Panc1 (cell line): ENCODE measurements around the gene HOXC6. TPM values are rescaled to one million over a fixed set of nuclear protein-coding genes. Genes with fewer than 3 reads are reported as not detected.
A peak's percentile ranks its signal among the peaks of the same experiment; 100 is the strongest.

Source experiments
- ATAC-seq: fragments of 200-7000 bp; cut with Tn5 transposase; 2 replicates; pipeline ENCODE4 v1.9.1; 2020; ENCODE audit warnings: mild to moderate bottlenecking, moderate library complexity
- BruUV-seq: library from RNA; stranded (reverse); fragments of 400-500 nt; replicated peaks from 2 replicates; lab custom pipeline; 2021; lab: Mats Ljungman, UMichigan
- CTCF ChIA-PET: fragments of 300-600 bp; sonication (Branson Sonifier 250); formaldehyde crosslinking; loops from one replicate; lab custom pipeline; 2022; ENCODE audit warnings: antibody characterized with exemption; lab: Charles Lee
- POLR2A ChIA-PET: fragments of 300-600 bp; sonication (Branson Sonifier 250); formaldehyde crosslinking; loops from one replicate; lab custom pipeline; 2022; ENCODE audit warnings: antibody characterized with exemption; lab: Charles Lee
- DNase-seq: peaks from one replicate; pipeline ENCODE4 v3.0.0-alpha.2; 2010; ENCODE audit warnings: low read depth, low spot score
- H3K27ac ChIP-seq: 2 replicates; pipeline ENCODE4 v1.5.1; 2011; ENCODE audit warnings: mild to moderate bottlenecking, low read length, inconsistent platforms
- H3K27me3 ChIP-seq: fragments of 200-500 bp; sonication (Bioruptor generic); 2 replicates; pipeline ENCODE4 v1.6.0; 2014; ENCODE audit warnings: low read length, inconsistent platforms; ENCODE audit not compliant: control insufficient read depth, insufficient read depth
- H3K36me3 ChIP-seq: fragments of 200-500 bp; sonication (Bioruptor generic); 2 replicates; pipeline ENCODE4 v1.5.1; 2014; ENCODE audit warnings: inconsistent platforms, mild to moderate bottlenecking, low read length, moderate library complexity; ENCODE audit not compliant: control insufficient read depth, insufficient read depth
- H3K4me1 ChIP-seq: 2 replicates; pipeline ENCODE4 v1.5.1; 2011; ENCODE audit warnings: inconsistent platforms, mild to moderate bottlenecking, low read length, moderate library complexity; ENCODE audit not compliant: control insufficient read depth, insufficient read depth
- H3K4me3 ChIP-seq, 2 experiments: 2 replicates each; pipeline ENCODE4 v1.5.1; 2011 to 2012; ENCODE audit warnings: low read depth in 2 of 2, low read length in 2 of 2, mild to moderate bottlenecking in 2 of 2, inconsistent platforms in 1 of 2, moderate library complexity in 1 of 2
- H3K9me3 ChIP-seq: fragments of 200-500 bp; sonication (Bioruptor generic); 2 replicates; pipeline ENCODE4 v1.5.1; 2014; ENCODE audit warnings: low read depth, mild to moderate bottlenecking, inconsistent platforms, low read length, moderate library complexity; ENCODE audit not compliant: control insufficient read depth, insufficient read depth
- POLR2AphosphoS5 ChIP-seq: IDR thresholded peaks from 2 replicates; pipeline ENCODE4 v1.6.1; 2012; ENCODE audit warnings: mild to moderate bottlenecking, low read depth, low read length, moderate library complexity
- SIN3A ChIP-seq: IDR thresholded peaks from 2 replicates; pipeline ENCODE4 v1.6.1; 2012; ENCODE audit warnings: low read depth, mild to moderate bottlenecking, low read length, moderate library complexity, borderline replicate concordance; ENCODE audit not compliant: insufficient read depth
- TCF7L2 ChIP-seq: IDR thresholded peaks from 2 replicates; pipeline ENCODE4 v1.6.1; 2011; ENCODE audit warnings: mild to moderate bottlenecking, low read depth, low read length, inconsistent platforms
- in situ Hi-C: cut with HindIII; loops from 2 replicates; pipeline ENCODE4 v1.10.0; 2016; ENCODE audit warnings: low sequenced_read_pairs, low pct_unique_long_range_greater_than_20kb
- intact Hi-C: fragments of 100-400 bp; cut with micrococcal nuclease; formaldehyde crosslinking; loops from one replicate; pipeline ENCODE4 v1.10.0; 2022; ENCODE audit not compliant: unreplicated experiment
- total RNA-seq: library from RNA; stranded (reverse); gene quantifications from one replicate; pipeline ENCODE4 v1.2.1, GENCODE V29; 2021; ENCODE audit not compliant: unreplicated experiment
- TF ChIP-seq, protein P1 (sequence below), 2 experiments: IDR thresholded peaks; 2 replicates each; pipeline ENCODE4 v1.6.1; 2011 to 2012; ENCODE audit warnings: low read depth in 2 of 2, control low read depth in 1 of 2, low read length in 1 of 2, mild to moderate bottlenecking in 1 of 2, moderate library complexity in 1 of 2; ENCODE audit not compliant: insufficient read depth in 1 of 2
- TF ChIP-seq, protein P2 (sequence below): fragments of 450-650 bp; IDR thresholded peaks from 2 replicates; pipeline ENCODE4 v1.5.1; 2017; ENCODE audit warnings: mild to moderate bottlenecking

HOXC6 gene
- total RNA-seq, 1 experiment from 2014 or later = 52.2 TPM

DNA sequence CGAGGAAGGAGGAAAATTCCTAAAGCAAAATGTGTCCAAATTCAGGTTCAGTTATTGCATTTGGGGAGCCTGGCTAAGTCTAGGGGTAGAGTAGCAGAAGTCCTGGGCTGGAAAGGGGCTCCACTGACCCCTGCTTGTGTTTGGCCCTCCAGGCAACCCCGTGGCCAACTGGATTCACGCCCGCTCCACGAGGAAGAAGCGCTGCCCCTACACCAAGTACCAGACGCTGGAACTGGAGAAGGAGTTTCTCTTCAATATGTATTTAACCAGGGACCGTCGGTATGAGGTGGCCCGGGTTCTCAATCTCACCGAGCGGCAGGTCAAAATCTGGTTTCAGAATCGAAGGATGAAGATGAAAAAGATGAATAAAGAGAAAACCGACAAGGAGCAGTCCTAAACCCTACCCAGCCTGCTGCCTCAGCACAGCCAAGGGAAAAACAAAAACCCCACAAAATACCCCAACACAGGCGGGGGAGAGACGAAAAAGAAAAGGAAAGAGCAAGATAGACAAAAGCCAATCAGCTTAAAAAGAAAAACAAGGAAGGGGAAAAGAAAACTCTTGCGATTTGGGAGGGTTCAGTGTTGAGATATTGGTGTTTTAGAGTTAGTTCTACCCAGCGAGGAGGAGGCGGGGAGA is 25.8 kb upstream of the HOXC6 start:
- no peak for ATAC-seq
- intact Hi-C loops = no loop called here
- POLR2A ChIA-PET = interaction anchor here (1.2 kb wide), 1 partner anchor 15 kb away, joined by 4 read pairs; no protein-coding TSS in a partner anchor
- peak overlapping the region; percentile 66 to 67 for H3K4me3 ChIP-seq
- TSS peak; percentile 48 for BruUV-seq
- no peaks in the 10 kb centered on the region for H3K27me3 ChIP-seq
- peaks cover 34% of the 10 kb centered on the region for H3K4me1 ChIP-seq
- H3K9me3 ChIP-seq = no peaks in the 10 kb centered on the region
- in situ Hi-C loops = no loop called here
- TF ChIP-seq POLR2AphosphoS5 (no peak; the same call in 1 of the 2 replicates), TCF7L2 (0 out of 2 replicates have a peak, but pooled peaks have one; percentile 24)
- TF ChIP-seq, protein P1, sequence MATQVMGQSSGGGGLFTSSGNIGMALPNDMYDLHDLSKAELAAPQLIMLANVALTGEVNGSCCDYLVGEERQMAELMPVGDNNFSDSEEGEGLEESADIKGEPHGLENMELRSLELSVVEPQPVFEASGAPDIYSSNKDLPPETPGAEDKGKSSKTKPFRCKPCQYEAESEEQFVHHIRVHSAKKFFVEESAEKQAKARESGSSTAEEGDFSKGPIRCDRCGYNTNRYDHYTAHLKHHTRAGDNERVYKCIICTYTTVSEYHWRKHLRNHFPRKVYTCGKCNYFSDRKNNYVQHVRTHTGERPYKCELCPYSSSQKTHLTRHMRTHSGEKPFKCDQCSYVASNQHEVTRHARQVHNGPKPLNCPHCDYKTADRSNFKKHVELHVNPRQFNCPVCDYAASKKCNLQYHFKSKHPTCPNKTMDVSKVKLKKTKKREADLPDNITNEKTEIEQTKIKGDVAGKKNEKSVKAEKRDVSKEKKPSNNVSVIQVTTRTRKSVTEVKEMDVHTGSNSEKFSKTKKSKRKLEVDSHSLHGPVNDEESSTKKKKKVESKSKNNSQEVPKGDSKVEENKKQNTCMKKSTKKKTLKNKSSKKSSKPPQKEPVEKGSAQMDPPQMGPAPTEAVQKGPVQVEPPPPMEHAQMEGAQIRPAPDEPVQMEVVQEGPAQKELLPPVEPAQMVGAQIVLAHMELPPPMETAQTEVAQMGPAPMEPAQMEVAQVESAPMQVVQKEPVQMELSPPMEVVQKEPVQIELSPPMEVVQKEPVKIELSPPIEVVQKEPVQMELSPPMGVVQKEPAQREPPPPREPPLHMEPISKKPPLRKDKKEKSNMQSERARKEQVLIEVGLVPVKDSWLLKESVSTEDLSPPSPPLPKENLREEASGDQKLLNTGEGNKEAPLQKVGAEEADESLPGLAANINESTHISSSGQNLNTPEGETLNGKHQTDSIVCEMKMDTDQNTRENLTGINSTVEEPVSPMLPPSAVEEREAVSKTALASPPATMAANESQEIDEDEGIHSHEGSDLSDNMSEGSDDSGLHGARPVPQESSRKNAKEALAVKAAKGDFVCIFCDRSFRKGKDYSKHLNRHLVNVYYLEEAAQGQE (IDR thresholded peaks at IDR 0.05; ENCODE audit: insufficient read depth in 1 of 2, low read depth in 2 of 2, low read length in 1 of 2) = no peak
- H3K27ac ChIP-seq = peak overlapping the region; percentile 99
- H3K36me3 ChIP-seq = peaks cover 3% of the 10 kb centered on the region
- DNase-seq = no peak
- CTCF ChIA-PET = no interaction called here

DNA sequence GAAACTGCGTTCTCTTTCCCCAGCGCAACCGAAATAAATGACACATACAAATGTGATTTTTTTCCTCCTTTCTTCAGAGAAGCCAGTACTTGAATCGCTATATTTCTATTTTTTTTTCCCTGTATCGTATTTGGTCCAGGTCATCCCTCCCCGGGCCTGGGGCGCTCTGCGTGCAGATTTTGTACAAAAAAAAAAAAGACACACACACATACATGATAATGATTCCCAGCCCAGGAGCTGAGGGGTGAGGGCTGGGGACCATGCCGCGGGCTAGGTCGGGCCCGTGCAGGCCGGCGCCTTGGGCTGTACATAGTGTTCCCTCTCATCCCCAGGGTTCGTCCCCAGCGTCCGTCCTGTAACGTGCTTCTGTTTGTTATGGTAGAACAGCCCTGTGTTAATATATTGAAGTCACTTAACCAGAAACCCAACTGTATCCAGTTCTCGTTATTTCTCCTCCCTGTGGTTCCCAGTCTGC is 25.3 kb upstream of the HOXC6 start:
- ATAC-seq (no peak), DNase-seq (no peak)
- TF ChIP-seq POLR2AphosphoS5 = peak; percentile 48; the same call in 1 of the 2 replicates
- TF ChIP-seq, protein P2, sequence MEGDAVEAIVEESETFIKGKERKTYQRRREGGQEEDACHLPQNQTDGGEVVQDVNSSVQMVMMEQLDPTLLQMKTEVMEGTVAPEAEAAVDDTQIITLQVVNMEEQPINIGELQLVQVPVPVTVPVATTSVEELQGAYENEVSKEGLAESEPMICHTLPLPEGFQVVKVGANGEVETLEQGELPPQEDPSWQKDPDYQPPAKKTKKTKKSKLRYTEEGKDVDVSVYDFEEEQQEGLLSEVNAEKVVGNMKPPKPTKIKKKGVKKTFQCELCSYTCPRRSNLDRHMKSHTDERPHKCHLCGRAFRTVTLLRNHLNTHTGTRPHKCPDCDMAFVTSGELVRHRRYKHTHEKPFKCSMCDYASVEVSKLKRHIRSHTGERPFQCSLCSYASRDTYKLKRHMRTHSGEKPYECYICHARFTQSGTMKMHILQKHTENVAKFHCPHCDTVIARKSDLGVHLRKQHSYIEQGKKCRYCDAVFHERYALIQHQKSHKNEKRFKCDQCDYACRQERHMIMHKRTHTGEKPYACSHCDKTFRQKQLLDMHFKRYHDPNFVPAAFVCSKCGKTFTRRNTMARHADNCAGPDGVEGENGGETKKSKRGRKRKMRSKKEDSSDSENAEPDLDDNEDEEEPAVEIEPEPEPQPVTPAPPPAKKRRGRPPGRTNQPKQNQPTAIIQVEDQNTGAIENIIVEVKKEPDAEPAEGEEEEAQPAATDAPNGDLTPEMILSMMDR = no peak
- intact Hi-C loops = no loop called here
- Histone ChIP-seq H3K27me3 (no peaks in the 10 kb centered on the region), H3K4me3 (peak overlapping the region; percentile 66 to 67), H3K27ac (peak overlapping the region; percentile 99), H3K4me1 (peaks cover 39% of the 10 kb centered on the region), H3K9me3 (no peaks in the 10 kb centered on the region), H3K36me3 (peaks cover 3% of the 10 kb centered on the region)
- ChIA-PET POLR2A (interaction anchor here (0.5 to 0.8 kb wide), 2 partner anchors 15 to 17 kb away, joined by 3 to 5 read pairs; no protein-coding TSS in a partner anchor), CTCF (interaction anchor here (0.7 kb wide), 1 partner anchor 15 kb away, joined by 5 read pairs; no protein-coding TSS in a partner anchor)
- no TSS peak for BruUV-seq
- in situ Hi-C loops = no loop called here

DNA sequence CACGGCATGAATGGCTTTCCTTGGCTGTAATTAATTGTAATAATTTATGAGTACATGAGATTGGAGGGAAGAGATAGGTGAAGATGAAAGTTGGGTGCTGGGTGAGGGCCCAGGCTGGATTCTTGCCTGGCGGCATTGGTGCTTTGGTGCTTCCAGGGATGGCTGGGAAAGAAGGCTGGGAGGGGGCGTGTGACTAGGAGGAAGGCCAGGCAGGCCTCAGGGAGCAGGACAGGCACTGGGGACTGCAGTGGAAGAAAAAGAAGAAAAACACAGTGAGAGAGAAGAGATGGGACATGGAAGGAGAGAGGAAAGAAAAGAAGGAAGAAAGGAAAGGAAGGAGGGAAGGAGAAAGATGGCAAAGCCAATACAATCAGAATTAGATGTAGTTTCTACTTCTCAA is 24.6 kb upstream of the HOXC6 start:
- ATAC-seq = no peak
- peaks cover 44% of the 10 kb centered on the region for H3K4me1 ChIP-seq

More for the DNA sequence above, 24.6 kb upstream of the HOXC6 start:
- H3K27ac ChIP-seq = peak overlapping the region; percentile 99
- no peak for DNase-seq
- no TSS peak for BruUV-seq
- intact Hi-C loops (no loop called here), in situ Hi-C loops (no loop called here)
- H3K36me3 ChIP-seq = peaks cover 3% of the 10 kb centered on the region
- no peak for TF ChIP-seq SIN3A
- TF ChIP-seq, protein P2 = no peak
- no peak for TF ChIP-seq POLR2AphosphoS5
- TF ChIP-seq, protein P1 (IDR thresholded peaks at IDR 0.05; ENCODE audit: insufficient read depth in 1 of 2, low read depth in 2 of 2, low read length in 1 of 2) = no peak
- TF ChIP-seq TCF7L2 = no peak
- ChIA-PET POLR2A (interaction anchor here (0.5 to 0.8 kb wide), 2 partner anchors 16 to 17 kb away, joined by 3 to 5 read pairs; no protein-coding TSS in a partner anchor), CTCF (interaction anchor here (0.6 to 0.7 kb wide), 2 partner anchors 14 to 23 kb away, joined by 4 to 5 read pairs; no protein-coding TSS in a partner anchor)
- H3K9me3 ChIP-seq = no peaks in the 10 kb centered on the region
- no peaks in the 10 kb centered on the region for H3K27me3 ChIP-seq
- H3K4me3 ChIP-seq = peak overlapping the region; percentile 47 to 66
